ENCODE measurements around the gene DHX15. TPM values are rescaled to one million over a fixed set of nuclear protein-coding genes. Genes with fewer than 3 reads are reported as not detected.

The DHX15 gene
- total and polyA plus RNA-seq, 10 of the 15 experiments (the other 5 are each of a cell fraction or from before 2014, with no cell fraction given) = 166 to 269 (median 184) TPM

DNA sequence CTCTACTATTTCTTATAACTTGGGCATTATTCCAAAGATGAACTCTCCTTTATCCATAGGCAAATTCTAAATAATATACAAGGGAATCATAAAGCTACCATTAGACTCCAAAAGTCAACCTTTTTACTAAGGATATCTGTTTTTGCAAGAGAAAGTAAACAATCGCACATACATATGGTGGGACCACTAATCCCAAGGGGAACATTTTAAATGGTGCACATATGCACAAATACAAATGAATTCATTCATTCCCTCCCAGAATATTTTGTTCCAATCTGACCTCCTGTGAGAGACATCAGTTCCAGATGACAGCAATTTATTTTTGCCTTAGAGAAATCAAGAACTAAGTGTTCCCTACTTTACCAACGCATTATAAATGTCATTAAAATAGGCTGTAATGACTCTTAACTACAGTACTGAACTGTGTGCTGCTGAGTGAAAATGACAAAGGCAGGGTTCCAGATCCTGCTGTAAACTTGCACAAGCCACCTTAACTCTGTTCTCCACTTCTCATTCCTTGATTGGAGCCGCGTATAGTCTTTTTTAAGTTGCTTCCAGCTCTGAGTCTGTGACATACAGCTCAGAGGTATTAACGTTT lies 2.0 kb downstream of the DHX15 start:
- FAIRE-seq (no peak), DNase-seq (ENCODE audit: low read depth, low spot score) (no peak), ATAC-seq (no peak)
- POLR2A ChIA-PET = no interaction called here
- BruUV-seq (replicated peaks) = no TSS peak
- H3K9me3 ChIP-seq (replicated peaks; ENCODE audit: control insufficient read depth, insufficient read depth, low read length) = no peaks in the 10 kb centered on the region
- H3K27ac ChIP-seq (ENCODE audit: control insufficient read depth, insufficient read depth) = peak overlapping the region; percentile 89; the same call in 1 of the 2 replicates
- peak overlapping the region; percentile 70 for H3K4me3 ChIP-seq
- H3K36me3 ChIP-seq (ENCODE audit: control insufficient read depth in 2 of 2, insufficient read depth in 2 of 2, low read length in 1 of 2) = peaks cover 0 to 10% of the 10 kb centered on the region in 2 experiments; a peak in 3 of 4 replicates
- intact Hi-C loops (cut with micrococcal nuclease; ENCODE audit: unreplicated experiment) = loop anchor here (5.0 to 10.0 kb wide), 2 partner anchors 652 to 795 kb away; partner anchors contain the start of genes ANAPC4 and PI4K2B
- H3K4me2 ChIP-seq (ENCODE audit: control insufficient read depth, insufficient read depth) = peak overlapping the region; percentile 56
- in situ Hi-C loops (cut with MboI) = loop anchor here (10.0 to 25.0 kb wide), 2 partner anchors 652 to 1245 kb away; partner anchors contain the start of gene PI4K2B
- SMC1A ChIA-PET (ENCODE audit: uncharacterized antibody, unreplicated experiment) = interaction anchor here (0.9 to 2.0 kb wide), 3 partner anchors 9 to 44 kb away, joined by 3 to 6 read pairs (median 4); no protein-coding TSS in a partner anchor
- 0 out of 2 replicates have a peak, but pooled peaks have one; percentile 48 for TF ChIP-seq ZNF24 (IDR thresholded peaks at IDR 0.05)
- no peak for TF ChIP-seq KDM1A (IDR thresholded peaks at IDR 0.05; ENCODE audit: borderline replicate concordance)
- TF ChIP-seq, protein P1, sequence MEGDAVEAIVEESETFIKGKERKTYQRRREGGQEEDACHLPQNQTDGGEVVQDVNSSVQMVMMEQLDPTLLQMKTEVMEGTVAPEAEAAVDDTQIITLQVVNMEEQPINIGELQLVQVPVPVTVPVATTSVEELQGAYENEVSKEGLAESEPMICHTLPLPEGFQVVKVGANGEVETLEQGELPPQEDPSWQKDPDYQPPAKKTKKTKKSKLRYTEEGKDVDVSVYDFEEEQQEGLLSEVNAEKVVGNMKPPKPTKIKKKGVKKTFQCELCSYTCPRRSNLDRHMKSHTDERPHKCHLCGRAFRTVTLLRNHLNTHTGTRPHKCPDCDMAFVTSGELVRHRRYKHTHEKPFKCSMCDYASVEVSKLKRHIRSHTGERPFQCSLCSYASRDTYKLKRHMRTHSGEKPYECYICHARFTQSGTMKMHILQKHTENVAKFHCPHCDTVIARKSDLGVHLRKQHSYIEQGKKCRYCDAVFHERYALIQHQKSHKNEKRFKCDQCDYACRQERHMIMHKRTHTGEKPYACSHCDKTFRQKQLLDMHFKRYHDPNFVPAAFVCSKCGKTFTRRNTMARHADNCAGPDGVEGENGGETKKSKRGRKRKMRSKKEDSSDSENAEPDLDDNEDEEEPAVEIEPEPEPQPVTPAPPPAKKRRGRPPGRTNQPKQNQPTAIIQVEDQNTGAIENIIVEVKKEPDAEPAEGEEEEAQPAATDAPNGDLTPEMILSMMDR (IDR thresholded peaks at IDR 0.05 in 2 of 3, conservative IDR thresholded peaks at IDR 0.05 in 1 of 3; ENCODE audit: control insufficient read depth in 2 of 3, extremely low read depth in 1 of 3, insufficient read depth in 1 of 3, low read depth in 3 of 3, low read length in 3 of 3) = no peak
- RAD21 ChIA-PET (ENCODE audit: unreplicated experiment) = no interaction called here
- H3K9ac ChIP-seq (ENCODE audit: control insufficient read depth, insufficient read depth, low read length) = peak overlapping the region; percentile 95
- CTCF ChIA-PET = interaction anchor here (1.1 to 1.6 kb wide), 5 partner anchors 12 to 32 kb away, joined by 3 to 5 read pairs (median 4); no protein-coding TSS in a partner anchor
- H2AFZ ChIP-seq (ENCODE audit: control insufficient read depth, low read depth, low read length) = no peak overlapping the region
- H3K79me2 ChIP-seq (ENCODE audit: control insufficient read depth, insufficient read depth, low read length) = peaks cover 71% of the 10 kb centered on the region
- H3K4me1 ChIP-seq (ENCODE audit: control insufficient read depth, insufficient read depth, low read length) = peaks cover under 1% of the 10 kb centered on the region
- H4K20me1 ChIP-seq (ENCODE audit: control insufficient read depth, insufficient read depth) = peaks cover 7% of the 10 kb centered on the region; the same call in 1 of the 2 replicates
- no peaks in the 10 kb centered on the region for H3K27me3 ChIP-seq (replicated peaks in 1 of 2; ENCODE audit: control insufficient read depth in 2 of 2, insufficient read depth in 2 of 2, low read length in 1 of 2)
- 4% methylated on average over 5 of the region's 5 CpGs for WGBS (ENCODE audit: insufficient coverage, insufficient replicate concordance, low lambda C conversion rate, missing lambda C conversion rate)
